GM18526 (cell line): ENCODE results near the gene MTUS2.

Source experiments
- POLR2A ChIP-seq: IDR thresholded peaks from 3 replicates; pipeline ENCODE4 v1.6.1; 2011; ENCODE audit not compliant: insufficient read length; ENCODE audit errors: extremely low read depth

The MTUS2 gene

DNA sequence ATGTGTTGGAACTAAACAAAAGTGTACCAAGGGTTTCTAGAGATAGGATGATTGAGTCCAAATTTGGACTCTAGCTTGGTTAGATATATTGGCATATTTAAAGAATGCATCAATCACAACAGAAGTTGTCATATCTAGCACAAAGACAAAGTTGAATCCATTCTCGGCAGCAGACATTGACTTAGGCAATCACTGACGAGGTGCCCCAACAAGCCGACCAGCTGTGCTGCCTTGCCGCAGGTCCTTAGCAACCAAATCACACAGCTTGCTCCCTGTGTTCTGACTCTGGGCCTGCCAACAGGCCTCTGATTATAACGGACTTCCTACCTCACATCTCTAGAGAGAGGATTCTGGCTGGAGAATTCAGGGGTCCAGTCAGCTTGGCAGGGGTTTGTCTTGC is 208.7 kb downstream of the MTUS2 start:
- TF ChIP-seq POLR2A = no peak

DNA sequence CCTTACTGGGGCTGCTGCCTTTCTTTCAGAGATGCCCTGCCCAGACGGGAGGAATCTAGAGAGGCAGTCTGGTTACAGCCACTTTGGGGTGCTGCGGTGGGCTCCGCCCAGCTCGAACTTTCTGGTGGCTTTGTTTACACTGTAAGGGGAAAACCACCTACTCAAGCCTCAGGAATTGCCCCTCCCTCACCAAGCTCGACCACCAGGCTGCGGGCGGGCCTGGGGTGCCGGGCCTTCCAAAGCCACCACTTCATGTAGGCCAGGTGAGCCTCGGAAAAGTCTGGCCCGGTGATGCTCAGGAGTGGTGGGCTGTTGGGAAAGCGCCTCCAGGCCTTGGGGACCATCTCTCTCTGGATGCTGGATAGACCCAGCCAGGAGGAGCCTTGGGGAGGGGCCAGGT is 218.6 kb downstream of the MTUS2 start:
- TF ChIP-seq POLR2A = no peak

DNA sequence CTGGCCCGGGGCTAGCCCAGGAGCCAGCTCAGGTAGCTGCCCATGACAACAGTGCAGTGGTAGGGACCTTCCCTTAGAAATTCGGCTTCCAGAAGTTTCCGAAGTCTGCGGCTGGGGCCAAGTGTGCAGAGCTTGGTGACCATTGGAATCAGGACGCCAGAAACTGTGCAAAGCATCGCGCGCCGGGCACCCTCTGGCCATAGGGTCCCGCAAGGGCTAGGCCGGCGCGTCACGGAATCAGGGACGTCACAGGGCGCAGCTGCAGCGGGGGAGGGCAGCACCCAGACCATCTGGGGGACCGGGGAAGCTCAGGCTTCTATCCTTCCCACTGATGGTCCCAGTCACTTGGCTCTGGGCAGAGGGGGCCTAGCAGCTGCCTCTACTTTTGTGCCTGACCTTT is 219.1 kb downstream of the MTUS2 start:
- TF ChIP-seq POLR2A = no peak

- TF ChIP-seq POLR2A = no peak
These were observed 226.4 kb downstream of the MTUS2 start for GRCh38 chr13:29046588-29046987.

- no peak for TF ChIP-seq POLR2A
These were observed 229.4 kb downstream of the MTUS2 start for GRCh38 chr13:29049524-29049923.

GRCh38 chr13:29050719-29051118 is 230.6 kb downstream of the MTUS2 start:
- no peak for TF ChIP-seq POLR2A

- no peak for TF ChIP-seq POLR2A
These were observed 239.7 kb downstream of the MTUS2 start for GRCh38 chr13:29059800-29060199.

DNA sequence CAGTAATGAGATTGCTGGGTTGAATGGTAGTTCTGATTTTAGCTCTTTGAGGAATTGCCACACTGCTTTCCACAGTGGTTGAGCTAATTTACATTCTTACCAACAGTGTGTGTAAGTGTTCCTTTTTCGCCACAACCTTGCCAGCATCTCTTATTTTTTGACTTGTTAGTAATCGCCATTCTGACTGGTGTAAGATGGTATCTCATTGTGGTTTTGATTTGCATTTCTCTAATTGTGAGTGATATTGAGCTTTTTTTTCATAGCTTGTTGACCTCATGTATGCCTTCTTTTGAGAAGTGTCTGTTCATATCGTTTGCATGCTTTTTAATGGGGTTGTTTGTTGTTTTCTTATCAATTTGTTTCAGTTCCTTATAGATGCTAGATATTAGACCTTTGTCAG is 245.0 kb downstream of the MTUS2 start:
- TF ChIP-seq POLR2A = no peak

- no peak for TF ChIP-seq POLR2A
These were observed 247.3 kb downstream of the MTUS2 start for GRCh38 chr13:29067306-29067945.

DNA sequence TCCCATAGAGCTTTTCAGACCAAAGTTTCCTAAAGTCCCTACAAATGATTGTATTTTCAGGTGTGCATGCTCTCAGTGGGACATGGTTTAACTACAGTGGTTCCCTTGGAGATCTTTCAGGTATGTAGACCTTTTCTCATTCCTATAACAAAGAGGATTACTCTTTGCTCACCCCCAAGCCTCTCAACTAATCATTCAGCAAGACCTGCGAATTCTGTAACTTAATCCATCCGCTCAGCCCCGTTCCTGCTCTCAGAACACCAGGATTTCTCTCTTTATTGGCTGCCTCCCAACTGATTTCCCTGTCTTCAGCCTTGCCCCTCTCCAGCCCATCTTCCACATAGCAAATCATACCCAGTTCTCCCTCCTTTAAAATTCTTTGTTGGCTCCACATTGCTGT is 253.6 kb downstream of the MTUS2 start:
- no peak for TF ChIP-seq POLR2A

DNA sequence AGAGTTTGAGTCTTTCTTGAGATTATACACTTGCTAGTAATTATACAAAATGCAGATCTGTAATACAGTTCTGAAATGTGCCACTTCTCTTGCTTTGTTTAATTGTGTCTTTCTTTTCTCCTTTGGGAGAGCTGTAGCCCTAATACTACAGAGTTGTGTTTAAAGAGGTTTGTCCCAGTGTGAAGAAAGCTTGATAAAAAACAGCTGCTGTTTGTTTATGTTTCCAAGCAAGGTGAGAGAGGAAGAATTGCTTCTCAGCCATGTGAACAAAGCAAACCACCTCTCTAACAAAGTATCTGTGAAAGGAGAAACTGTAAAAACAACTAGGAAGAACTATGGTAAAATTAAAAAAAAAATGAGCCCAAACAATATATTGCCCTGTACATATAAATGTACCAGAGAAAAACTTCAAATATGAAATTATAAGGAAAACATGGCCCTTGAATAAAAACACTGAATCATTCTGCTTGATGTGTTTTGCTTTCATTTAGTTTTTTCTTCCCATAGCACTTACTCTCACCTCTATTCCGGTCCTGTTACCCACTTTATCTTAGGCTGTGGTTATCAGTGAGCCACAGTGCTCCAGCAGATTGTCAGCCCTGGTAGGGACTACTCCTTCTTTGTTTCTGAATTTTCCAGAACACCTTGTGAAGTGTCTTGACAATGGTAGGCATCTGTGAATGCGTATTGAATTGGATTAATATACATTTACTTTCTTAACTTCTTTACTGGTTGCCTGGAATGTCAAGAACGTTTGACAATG is 257.1 kb downstream of the MTUS2 start:
- no peak for TF ChIP-seq POLR2A

DNA sequence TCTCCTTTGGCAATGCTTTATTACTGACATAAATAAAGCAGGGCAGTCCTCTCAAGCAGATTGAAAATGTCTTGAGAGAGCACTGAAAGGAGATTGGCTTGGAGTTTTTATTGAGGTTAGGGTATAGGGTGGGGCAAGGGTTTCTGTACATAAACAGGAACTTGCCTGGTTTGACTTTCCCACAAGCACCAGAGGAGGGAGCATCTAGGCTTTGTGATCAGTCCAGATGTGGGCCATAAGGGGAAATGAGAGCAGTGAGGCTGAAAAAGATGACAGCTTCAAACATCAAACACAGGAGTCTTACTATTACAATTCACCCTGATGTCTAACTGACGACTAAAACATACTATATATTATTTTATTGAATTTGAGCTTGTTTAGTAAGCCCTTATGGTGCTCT is 260.9 kb downstream of the MTUS2 start:
- no peak for TF ChIP-seq POLR2A

GRCh38 chr13:29081697-29082440 is 261.7 kb downstream of the MTUS2 start:
- TF ChIP-seq POLR2A = no peak

DNA sequence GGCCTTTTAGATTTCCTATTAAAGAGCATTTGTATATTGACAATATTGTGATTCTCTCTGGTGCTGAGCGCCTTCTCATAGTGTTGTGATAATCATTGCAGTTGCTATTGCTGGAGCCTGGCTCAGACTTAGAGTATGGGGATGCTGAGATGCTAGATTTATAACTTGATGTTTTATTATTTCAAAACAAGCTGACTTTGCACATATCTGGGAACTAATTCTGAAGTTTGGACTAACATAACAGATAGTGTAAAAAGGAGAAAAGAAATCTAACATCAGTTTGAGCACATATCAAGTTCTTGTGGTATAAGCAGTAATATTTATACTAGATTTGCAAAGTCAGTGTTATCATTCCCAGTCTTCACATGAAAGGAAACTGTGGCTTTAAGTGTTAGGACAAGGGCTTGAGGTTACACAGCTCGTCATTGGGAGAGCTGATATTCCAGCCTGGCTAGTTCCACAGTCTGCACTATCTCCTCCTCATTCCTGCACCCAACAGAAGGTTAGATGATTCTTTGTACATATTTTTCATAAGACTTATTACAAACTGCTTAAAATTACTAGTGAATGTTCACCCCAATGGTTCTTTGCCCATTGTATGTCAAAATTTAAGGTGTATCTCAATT is 279.8 kb downstream of the MTUS2 start:
- TF ChIP-seq POLR2A = no peak

DNA sequence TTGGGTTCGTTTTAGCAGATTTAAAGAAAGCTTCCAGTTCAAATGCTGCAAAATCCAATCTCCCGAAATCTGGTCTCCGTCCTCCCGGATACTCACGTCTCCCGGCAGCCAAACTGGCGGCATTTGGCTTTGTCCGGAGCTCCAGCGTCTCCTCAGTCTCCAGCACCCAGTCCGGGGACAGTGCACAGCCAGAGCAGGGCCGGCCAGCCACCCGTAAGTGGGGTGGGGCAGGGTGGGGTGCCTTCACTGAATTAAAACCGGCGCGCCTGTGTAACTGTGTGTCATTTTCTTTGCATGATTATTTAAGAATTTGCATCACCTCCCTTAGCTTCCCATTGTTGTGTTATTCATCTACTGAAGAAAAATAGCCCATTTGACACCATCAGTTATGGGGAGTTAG is 280.6 kb downstream of the MTUS2 start:
- no peak for TF ChIP-seq POLR2A

- TF ChIP-seq POLR2A = no peak
These were observed 281.3 kb downstream of the MTUS2 start for GRCh38 chr13:29101409-29101808.
